ENCODE data around the gene SEMA5A. TPM values are rescaled to one million over a fixed set of nuclear protein-coding genes. Genes with fewer than 3 reads are reported as not detected.

The SEMA5A gene
- total RNA-seq, 4 donors from 2014 or later = 13.4 to 22.3 (median 18.5) TPM

- TF ChIP-seq CTCF (IDR thresholded peaks at IDR 0.05) = no peak
- no peak for TF ChIP-seq POLR2A (IDR thresholded peaks at IDR 0.05)
- H3K4me3 ChIP-seq (ENCODE audit: low read depth, poor library complexity, severe bottlenecking) = no peak overlapping the region
- 89 to 92% methylated on average over 8 of the region's 8 CpGs for WGBS, 2 donors
- DNase-seq (ENCODE audit: low spot score in 2 of 2) = no peak
- intact Hi-C loops (cut with DNase I; ENCODE audit: low total_unique reads) = no loop called here
Measured at GRCh38 chr5:9429691-9430215, 116.1 kb downstream of the SEMA5A start.

- 89 to 92% methylated on average over 4 of the region's 4 CpGs for WGBS, 2 donors
- no peak for DNase-seq (ENCODE audit: low spot score in 2 of 2)
- intact Hi-C loops (cut with DNase I; ENCODE audit: low total_unique reads) = no loop called here
- H3K4me3 ChIP-seq (ENCODE audit: low read depth, poor library complexity, severe bottlenecking) = no peak overlapping the region
- TF ChIP-seq CTCF (IDR thresholded peaks at IDR 0.05) (no peak), POLR2A (IDR thresholded peaks at IDR 0.05) (no peak)
Measured at GRCh38 chr5:9428272-9428671, 117.6 kb downstream of the SEMA5A start.

- TF ChIP-seq CTCF (IDR thresholded peaks at IDR 0.05) (no peak), POLR2A (IDR thresholded peaks at IDR 0.05) (no peak)
- intact Hi-C loops (cut with DNase I; ENCODE audit: low total_unique reads) = no loop called here
- no peak overlapping the region for H3K4me3 ChIP-seq (ENCODE audit: low read depth, poor library complexity, severe bottlenecking)
- DNase-seq (ENCODE audit: low spot score in 2 of 2) = no peak
Measured at GRCh38 chr5:9425710-9426109, 120.2 kb downstream of the SEMA5A start.

- DNase-seq (ENCODE audit: low spot score in 2 of 2) = no peak
- TF ChIP-seq CTCF (IDR thresholded peaks at IDR 0.05) (no peak), POLR2A (IDR thresholded peaks at IDR 0.05) (no peak)
- WGBS, 2 donors = 59 to 63% methylated on average over 1 of the region's 1 CpG
- intact Hi-C loops (cut with DNase I; ENCODE audit: low total_unique reads) = no loop called here
- H3K4me3 ChIP-seq (ENCODE audit: low read depth, poor library complexity, severe bottlenecking) = no peak overlapping the region
Measured at GRCh38 chr5:9423571-9423970, 122.3 kb downstream of the SEMA5A start.

- TF ChIP-seq POLR2A (IDR thresholded peaks at IDR 0.05) = no peak
- no peak for TF ChIP-seq CTCF (IDR thresholded peaks at IDR 0.05)
- no peak overlapping the region for H3K4me3 ChIP-seq (ENCODE audit: low read depth, poor library complexity, severe bottlenecking)
- intact Hi-C loops (cut with DNase I; ENCODE audit: low total_unique reads) = no loop called here
- no peak for DNase-seq (ENCODE audit: low spot score in 2 of 2)
- 25 to 27% methylated on average over 2 of the region's 2 CpGs for WGBS, 2 donors
Measured at GRCh38 chr5:9421884-9422283, 124.0 kb downstream of the SEMA5A start.

GRCh38 chr5:9419794-9420193 is 126.1 kb downstream of the SEMA5A start:
- H3K4me3 ChIP-seq (ENCODE audit: low read depth, poor library complexity, severe bottlenecking) = no peak overlapping the region
- WGBS, 2 donors = 72 to 76% methylated on average over 5 of the region's 5 CpGs
- intact Hi-C loops (cut with DNase I; ENCODE audit: low total_unique reads) = no loop called here
- no peak for TF ChIP-seq CTCF (IDR thresholded peaks at IDR 0.05)
- no peak for TF ChIP-seq POLR2A (IDR thresholded peaks at IDR 0.05)
- no peak for DNase-seq (ENCODE audit: low spot score in 2 of 2)

Measured in lower leg skin (tissue), 4 donors.